Osteocyte (in vitro differentiated cells): ENCODE data around the gene LRP1-AS. TPM values are rescaled to one million over a fixed set of nuclear protein-coding genes. Genes with fewer than 3 reads are reported as not detected.
A peak's percentile ranks its signal among the peaks of the same experiment; 100 is the strongest.

ENCODE experiments used
- DNase-seq: peaks from one replicate; pipeline ENCODE4 v3.0.0; 2021; ENCODE audit warnings: mixed read lengths; ENCODE audit not compliant: unreplicated experiment; ENCODE audit errors: extremely low spot score
- H3K27ac Mint-ChIP-seq: one replicate; pipeline ENCODE4 v1.8.0; 2021; ENCODE audit warnings: mild to moderate bottlenecking, mixed read lengths; ENCODE audit not compliant: unreplicated experiment
- H3K27me3 Mint-ChIP-seq: one replicate; pipeline ENCODE4 v1.8.0; 2021; ENCODE audit warnings: mixed read lengths; ENCODE audit not compliant: unreplicated experiment
- H3K36me3 Mint-ChIP-seq: one replicate; pipeline ENCODE4 v1.8.0; 2021; ENCODE audit warnings: mixed read lengths; ENCODE audit not compliant: unreplicated experiment
- H3K4me1 Mint-ChIP-seq: one replicate; pipeline ENCODE4 v1.8.0; 2021; ENCODE audit warnings: mixed read lengths; ENCODE audit not compliant: unreplicated experiment
- H3K4me3 Mint-ChIP-seq: one replicate; pipeline ENCODE4 v1.8.0; 2021; ENCODE audit warnings: mild to moderate bottlenecking, moderate library complexity, mixed read lengths; ENCODE audit not compliant: unreplicated experiment
- H3K9me3 Mint-ChIP-seq: one replicate; pipeline ENCODE4 v1.8.0; 2021; ENCODE audit warnings: mixed read lengths; ENCODE audit not compliant: unreplicated experiment
- total RNA-seq: library from RNA; stranded (reverse); gene quantifications from 2 replicates; pipeline ENCODE4 v1.2.1, GENCODE V29; 2021
- TF ChIP-seq, protein P1 (sequence below): fragments of 200-600 bp; sonication (generic); IDR thresholded peaks from 2 replicates; pipeline ENCODE4 v1.5.0; 2021; ENCODE audit warnings: antibody characterized with exemption, mild to moderate bottlenecking, moderate library complexity

The LRP1-AS gene
- total RNA-seq, 1 donor from 2014 or later: not detected

DNA sequence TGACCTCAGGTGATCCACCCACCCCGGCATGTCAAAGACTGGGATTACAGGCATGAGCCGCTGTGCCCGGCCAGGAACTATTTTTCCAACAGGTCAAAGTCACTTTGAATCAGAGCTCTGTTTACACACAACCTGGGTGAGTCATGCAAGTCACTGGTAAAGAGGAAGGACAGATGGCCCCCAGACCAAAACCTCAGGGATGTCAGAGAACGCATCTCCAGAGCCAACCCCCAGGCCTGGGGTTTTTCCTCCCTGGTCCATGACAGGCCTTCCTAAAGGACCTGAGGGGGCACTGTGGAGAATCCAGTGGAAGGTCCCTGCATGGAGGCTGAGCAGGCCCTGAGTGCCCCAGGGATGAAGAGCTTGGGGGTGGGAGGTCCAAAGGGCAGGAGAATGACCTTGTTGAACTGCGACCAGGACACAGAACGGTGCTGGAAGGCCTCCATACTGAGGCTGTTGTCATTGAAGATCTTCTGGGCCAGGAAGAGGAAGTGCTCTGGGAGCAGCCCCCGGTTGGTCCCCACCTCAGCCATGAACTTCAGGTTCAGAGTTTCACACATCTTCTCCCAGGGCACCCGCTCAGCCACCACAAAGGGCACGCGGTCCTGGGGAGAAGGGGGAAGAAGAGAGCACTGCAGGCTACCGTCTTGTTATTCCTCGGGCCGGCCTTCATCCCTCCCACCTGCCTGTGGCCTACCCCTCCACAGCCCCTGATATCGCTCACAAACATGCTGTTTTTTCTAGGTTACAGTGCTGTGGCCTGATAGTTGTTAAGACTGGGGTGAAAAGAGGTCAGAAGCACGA is 45.3 kb downstream of the LRP1-AS start:
- Mint-ChIP-seq H3K9me3 (no peaks in the 10 kb centered on the region), H3K4me3 (no peak overlapping the region), H3K27me3 (no peaks in the 10 kb centered on the region), H3K4me1 (no peaks in the 10 kb centered on the region), H3K36me3 (peaks cover 40% of the 10 kb centered on the region), H3K27ac (peak overlapping the region; percentile 14)
- TF ChIP-seq, protein P1, sequence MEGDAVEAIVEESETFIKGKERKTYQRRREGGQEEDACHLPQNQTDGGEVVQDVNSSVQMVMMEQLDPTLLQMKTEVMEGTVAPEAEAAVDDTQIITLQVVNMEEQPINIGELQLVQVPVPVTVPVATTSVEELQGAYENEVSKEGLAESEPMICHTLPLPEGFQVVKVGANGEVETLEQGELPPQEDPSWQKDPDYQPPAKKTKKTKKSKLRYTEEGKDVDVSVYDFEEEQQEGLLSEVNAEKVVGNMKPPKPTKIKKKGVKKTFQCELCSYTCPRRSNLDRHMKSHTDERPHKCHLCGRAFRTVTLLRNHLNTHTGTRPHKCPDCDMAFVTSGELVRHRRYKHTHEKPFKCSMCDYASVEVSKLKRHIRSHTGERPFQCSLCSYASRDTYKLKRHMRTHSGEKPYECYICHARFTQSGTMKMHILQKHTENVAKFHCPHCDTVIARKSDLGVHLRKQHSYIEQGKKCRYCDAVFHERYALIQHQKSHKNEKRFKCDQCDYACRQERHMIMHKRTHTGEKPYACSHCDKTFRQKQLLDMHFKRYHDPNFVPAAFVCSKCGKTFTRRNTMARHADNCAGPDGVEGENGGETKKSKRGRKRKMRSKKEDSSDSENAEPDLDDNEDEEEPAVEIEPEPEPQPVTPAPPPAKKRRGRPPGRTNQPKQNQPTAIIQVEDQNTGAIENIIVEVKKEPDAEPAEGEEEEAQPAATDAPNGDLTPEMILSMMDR: no peak
- no peak for DNase-seq

DNA sequence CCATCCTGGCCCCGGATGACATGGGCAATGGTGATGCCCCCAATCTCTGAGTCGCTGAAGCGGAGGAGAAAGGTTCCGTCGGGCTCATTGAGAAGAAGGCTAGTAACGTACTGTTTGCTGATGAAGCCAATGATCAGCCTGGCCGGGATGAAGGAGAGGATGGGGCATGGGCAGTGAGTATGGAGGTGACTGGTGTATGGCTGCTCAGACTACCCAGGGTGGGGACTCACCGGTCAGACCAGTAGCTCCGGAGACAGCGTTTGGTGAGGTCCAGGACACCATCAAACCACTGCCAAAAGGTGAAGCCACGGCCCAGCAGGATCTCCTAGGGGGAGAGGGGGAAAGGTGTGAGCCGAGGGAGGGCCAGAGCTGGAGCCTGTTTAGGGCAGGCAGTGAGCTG is 47.7 kb downstream of the LRP1-AS start:
- TF ChIP-seq, protein P1: no peak
- H3K27ac Mint-ChIP-seq: peak overlapping the region; percentile 29
- H3K27me3 Mint-ChIP-seq: no peaks in the 10 kb centered on the region
- H3K4me1 Mint-ChIP-seq: peaks cover 8% of the 10 kb centered on the region
- peak; percentile 75 for DNase-seq
- H3K9me3 Mint-ChIP-seq: no peaks in the 10 kb centered on the region
- peaks cover 30% of the 10 kb centered on the region for H3K36me3 Mint-ChIP-seq
- no peak overlapping the region for H3K4me3 Mint-ChIP-seq

DNA sequence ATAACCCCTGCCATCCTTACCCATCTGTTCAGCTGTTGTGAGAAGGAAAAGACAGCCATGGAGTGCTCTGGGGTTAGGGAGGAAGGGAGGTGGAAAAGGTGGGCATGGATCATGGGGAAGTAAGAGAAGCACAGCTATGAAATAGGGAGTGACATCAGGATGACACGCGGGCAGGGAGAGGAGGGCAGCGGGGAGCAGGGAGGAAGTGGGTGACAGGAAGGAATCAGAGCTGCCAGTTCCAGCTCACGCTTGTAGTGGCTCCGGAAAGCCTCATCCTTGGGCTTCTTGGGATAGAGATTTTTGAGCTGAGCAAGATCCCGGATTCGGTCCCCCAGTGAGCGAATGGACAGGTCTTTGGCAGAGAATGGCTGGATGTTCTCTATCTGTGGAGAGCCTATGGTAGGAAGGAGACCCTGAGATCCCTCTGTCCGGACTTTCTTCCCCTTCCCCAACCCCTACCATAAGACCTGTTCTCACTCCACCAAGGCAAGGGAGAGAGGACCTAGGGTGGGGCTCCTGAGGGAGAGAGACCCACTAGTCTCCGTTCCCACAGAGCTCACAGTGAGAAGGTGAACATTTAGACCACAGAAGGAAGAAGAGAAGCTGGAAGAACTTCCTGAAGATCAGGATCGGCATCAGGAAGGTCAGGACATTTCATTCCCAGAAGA is 48.2 kb downstream of the LRP1-AS start:
- TF ChIP-seq, protein P1: no peak
- no peak overlapping the region for H3K4me3 Mint-ChIP-seq
- no peaks in the 10 kb centered on the region for H3K9me3 Mint-ChIP-seq
- H3K4me1 Mint-ChIP-seq: peaks cover 11% of the 10 kb centered on the region
- H3K27me3 Mint-ChIP-seq: no peaks in the 10 kb centered on the region
- DNase-seq: no peak
- H3K36me3 Mint-ChIP-seq: peaks cover 24% of the 10 kb centered on the region
- H3K27ac Mint-ChIP-seq: peak overlapping the region; percentile 5

DNA sequence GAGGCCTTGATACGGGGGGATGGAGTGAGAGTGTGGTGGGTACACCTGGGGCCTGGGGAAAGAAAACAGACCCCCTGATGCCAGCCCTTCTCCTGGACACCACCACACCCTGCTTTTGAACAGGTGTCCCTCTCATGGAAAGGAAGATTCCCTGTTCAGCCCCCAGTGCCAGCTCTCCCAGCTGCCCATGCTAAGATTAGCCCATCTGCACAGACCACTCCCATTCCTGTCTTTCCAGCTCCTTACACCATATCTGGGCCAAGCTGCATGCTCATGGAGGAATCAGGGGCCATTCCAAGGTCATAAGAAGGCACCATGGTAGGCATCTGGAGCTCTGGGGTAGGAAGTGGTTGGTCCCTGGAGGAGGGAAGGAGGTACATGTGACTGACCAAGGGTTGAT is 48.9 kb downstream of the LRP1-AS start:
- no peaks in the 10 kb centered on the region for H3K27me3 Mint-ChIP-seq
- no peak overlapping the region for H3K27ac Mint-ChIP-seq
- H3K4me3 Mint-ChIP-seq: no peak overlapping the region
- H3K36me3 Mint-ChIP-seq: peaks cover 24% of the 10 kb centered on the region
- H3K9me3 Mint-ChIP-seq: no peaks in the 10 kb centered on the region
- peaks cover 15% of the 10 kb centered on the region for H3K4me1 Mint-ChIP-seq
- no peak for DNase-seq
- TF ChIP-seq, protein P1: no peak

DNA sequence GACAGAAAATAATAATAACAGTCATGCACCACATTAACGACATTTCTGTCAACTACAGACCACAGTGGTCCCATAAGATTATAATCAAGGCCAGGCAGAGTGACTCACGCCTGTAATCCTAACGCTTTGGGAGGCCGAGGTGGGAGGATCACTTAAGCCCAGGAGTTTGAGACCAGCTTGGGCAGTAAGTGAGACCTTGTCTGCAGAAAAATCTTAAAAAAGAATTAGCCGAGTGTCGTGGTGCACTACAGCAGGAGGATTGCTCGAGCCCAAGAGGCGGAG is 49.9 kb downstream of the LRP1-AS start:
- no peak overlapping the region for H3K27ac Mint-ChIP-seq
- H3K36me3 Mint-ChIP-seq: peaks cover 32% of the 10 kb centered on the region
- H3K9me3 Mint-ChIP-seq: no peaks in the 10 kb centered on the region
- peaks cover 24% of the 10 kb centered on the region for H3K4me1 Mint-ChIP-seq
- TF ChIP-seq, protein P1: no peak
- no peak overlapping the region for H3K4me3 Mint-ChIP-seq
- no peak for DNase-seq
- no peaks in the 10 kb centered on the region for H3K27me3 Mint-ChIP-seq
